GM18499 (cell line): ENCODE data around the gene NGEF.

Experiments used
- ATAC-seq: cut with Tn5 transposase; IDR thresholded peaks from one replicate; pipeline ENCODE4 v1.9.1; 2021; ENCODE audit warnings: moderate number of reproducible peaks; ENCODE audit not compliant: insufficient read depth, unreplicated experiment

NGEF gene

GRCh38 chr2:232973796-232974195 lies 39.3 kb downstream of the NGEF start:
- ATAC-seq, result no peak

DNA sequence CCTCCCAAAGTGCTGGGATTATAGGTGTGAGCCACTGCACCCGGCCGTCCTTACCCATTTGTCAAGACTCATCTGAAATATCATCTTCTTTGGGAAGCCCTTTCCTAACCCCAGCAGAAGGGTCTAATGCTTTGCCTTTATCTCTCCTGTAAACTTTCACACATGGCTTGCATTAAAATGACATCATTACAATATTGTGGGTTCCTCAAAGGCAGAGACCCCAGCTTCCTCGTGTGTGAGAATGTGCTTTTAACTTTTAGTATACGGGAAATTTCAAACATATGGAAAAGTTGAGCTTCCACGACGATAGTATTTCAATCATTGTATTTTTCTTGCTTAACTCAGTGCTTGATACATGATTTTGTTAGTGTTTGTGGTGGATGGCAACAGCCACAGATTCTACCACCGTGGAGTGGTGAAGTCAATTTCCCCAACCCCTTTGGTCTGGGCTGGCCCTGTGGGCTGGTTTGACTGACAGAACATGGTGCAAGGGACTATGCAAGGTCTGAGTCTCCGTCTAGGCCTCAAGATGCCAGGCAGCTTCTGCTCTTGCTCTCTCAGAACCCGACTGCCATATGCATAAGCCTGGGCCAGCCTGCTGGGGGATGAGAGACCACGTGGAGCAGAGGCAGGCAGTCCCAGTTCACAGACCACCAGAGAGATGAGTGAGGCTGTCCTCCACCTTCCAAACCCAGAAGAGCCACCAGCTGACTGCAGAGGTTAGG lies 39.9 kb downstream of the NGEF start:
- ATAC-seq, result no peak

GRCh38 chr2:232971744-232972143 lies 41.3 kb downstream of the NGEF start:
- ATAC-seq, result no peak

- no peak for ATAC-seq
Observed at GRCh38 chr2:232970051-232970450, 43.0 kb downstream of the NGEF start.

DNA sequence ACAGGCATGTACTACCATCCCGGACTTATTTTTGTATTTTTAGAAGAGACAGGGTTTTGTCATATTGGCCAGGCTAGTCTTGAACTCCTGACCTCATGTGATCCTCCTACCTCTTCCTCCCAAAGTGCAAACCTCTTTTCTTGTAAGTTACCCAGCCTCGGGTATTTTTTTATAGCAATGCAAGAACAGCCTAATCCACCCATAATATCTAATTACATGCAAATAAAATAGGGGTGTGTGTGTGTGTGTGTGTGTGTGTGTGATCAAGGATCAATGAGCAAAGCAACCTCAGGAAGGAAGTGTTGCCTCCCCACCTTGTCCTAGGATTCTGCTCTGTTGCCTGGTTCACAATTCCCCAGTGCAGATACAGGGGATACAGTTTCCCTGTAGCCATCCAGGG lies 45.6 kb downstream of the NGEF start:
- ATAC-seq, result no peak

DNA sequence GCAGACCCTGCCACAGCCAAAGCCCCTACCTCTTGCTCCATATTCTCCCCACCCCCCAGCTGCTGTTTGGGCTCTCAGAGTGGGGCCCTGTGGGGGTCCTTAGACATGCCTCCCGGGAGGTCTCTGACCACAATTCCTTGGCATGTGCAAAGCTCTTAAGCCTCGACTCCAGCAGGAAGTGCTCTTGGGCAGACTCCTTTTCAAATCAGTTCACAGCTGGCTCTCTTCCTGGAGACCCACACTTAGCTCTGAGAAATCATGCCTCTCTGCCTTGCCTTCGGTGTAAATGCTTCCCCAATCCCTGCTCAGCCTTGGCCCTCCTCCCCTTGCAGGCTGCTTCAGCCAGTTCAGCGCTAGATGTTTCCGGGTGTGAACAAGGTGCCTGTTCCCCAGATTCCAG lies 46.9 kb downstream of the NGEF start:
- no peak for ATAC-seq

- ATAC-seq, result no peak
Observed at GRCh38 chr2:232963913-232964312, 49.1 kb downstream of the NGEF start.

DNA sequence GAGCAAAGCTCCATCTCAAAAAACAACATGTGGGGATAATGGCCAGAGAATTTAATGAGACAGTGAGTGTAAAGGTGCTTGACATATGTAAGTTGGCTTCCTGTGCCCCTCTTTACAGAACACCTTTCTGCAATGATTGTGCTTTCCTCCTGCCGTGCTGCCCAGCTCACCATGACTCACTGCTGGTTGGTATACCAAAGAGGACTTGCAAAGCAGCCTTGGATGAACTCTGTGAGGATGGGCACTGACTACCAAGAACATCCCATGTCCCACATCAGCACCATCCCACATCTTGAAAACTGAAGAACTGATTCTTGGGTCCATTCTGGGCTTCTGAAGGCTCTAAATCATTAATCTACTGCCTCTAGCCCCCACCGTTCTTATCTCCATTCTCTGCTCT lies 52.2 kb downstream of the NGEF start:
- ATAC-seq, result no peak

- no peak for ATAC-seq
Observed at GRCh38 chr2:232959139-232959538, 53.9 kb downstream of the NGEF start.

DNA sequence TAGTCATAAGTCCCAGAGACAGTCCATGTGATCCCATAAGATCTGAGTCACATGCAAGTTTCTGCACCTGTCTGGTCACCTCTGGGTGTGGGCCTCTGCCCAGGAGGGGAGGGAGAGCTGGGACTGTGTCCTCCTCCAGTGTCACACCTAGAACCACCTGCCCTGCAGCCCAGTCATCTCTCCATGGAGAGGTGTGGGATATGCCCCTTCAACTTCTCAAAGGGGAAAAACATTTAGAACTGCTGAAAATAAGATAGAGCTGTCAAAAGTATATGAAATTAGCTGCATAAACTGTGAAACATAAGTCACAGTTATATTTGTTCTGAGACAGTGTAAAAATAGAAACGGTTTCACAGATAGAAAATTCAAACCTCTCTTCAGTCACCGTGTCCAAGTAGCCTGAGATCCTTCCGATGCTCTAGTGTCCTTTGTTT lies 55.4 kb downstream of the NGEF start:
- no peak for ATAC-seq

DNA sequence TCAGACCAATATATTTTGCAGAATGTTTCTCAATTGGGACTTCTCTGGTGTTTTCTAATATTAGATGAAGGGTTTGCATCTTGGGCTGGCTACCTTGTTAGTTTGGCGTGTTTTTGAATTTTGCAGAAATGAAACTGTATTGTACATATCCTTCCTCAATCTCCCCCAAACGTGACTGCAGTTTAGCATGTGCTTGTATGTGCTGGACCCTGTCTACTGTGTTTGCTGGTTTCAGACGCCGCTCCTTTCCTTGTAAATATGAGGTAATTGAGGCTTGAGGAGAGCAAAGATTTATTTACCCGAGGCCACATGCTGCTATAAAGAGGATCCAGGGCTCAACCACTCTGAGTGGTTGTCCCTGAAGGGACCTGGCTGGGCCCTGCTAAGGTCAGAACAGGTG lies 57.2 kb downstream of the NGEF start:
- no peak for ATAC-seq

DNA sequence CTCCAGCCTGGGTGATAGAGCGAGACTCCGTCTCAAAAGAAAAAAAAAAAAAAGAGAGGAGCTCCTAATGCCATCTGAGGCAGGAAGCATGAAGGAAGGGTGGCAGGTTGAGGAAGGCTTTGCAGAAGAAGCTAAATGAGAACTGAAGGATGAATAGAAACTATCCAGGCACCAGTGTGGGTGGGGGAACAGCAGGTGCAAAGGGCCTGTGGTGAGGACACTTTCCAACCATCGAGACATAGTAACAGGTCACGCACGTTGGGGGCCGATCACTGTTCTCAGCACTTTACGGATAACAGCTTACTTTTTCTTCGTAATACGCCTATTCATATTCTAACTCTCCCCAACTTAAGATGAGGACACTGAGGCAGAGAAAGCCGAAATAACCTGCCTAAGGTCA lies 58.4 kb downstream of the NGEF start:
- ATAC-seq, result no peak

DNA sequence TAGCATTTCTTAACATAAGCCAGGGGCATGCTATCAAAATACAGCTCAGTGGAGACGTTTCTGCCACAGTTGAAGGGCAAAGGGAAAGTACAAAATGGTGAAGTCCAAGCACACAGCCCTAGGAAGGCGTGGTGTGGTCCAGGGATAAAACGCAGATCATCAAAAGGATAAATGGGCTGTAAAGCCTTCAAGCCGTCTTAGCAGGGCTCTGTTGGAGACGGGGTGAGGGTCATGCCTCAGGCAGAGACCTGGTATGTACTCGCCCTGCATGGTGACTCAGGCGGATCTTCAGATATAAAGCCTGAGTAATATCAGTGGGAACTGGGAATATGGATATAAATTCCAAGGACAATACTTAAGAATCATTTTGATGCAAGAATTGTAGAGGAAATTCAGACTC lies 61.2 kb downstream of the NGEF start:
- no peak for ATAC-seq

- ATAC-seq, result no peak
Observed at GRCh38 chr2:232951181-232951580, 61.9 kb downstream of the NGEF start.

- ATAC-seq, result no peak
Observed at GRCh38 chr2:232950751-232951150, 62.3 kb downstream of the NGEF start.

DNA sequence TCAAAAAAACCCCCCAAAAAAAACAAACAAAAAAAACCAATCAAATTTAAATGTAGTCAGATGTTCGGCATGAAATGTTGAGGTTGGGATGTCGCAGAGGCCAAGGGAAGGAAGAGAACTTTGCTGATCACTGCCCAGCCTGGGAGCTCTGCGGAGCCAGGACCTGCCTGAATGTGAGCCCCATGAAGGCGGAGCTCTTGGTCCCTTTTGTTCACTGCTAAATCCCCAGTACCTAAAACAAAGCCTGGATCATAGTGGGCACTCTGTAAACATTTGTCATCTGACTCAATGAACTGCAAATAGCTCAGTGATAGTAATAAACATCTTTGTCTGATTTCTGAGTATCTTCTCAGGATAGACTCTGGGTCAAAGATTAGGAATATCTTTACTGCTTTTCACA lies 64.0 kb downstream of the NGEF start:
- ATAC-seq, result no peak

- no peak for ATAC-seq
Observed at GRCh38 chr2:232942831-232943230, 70.2 kb downstream of the NGEF start.

DNA sequence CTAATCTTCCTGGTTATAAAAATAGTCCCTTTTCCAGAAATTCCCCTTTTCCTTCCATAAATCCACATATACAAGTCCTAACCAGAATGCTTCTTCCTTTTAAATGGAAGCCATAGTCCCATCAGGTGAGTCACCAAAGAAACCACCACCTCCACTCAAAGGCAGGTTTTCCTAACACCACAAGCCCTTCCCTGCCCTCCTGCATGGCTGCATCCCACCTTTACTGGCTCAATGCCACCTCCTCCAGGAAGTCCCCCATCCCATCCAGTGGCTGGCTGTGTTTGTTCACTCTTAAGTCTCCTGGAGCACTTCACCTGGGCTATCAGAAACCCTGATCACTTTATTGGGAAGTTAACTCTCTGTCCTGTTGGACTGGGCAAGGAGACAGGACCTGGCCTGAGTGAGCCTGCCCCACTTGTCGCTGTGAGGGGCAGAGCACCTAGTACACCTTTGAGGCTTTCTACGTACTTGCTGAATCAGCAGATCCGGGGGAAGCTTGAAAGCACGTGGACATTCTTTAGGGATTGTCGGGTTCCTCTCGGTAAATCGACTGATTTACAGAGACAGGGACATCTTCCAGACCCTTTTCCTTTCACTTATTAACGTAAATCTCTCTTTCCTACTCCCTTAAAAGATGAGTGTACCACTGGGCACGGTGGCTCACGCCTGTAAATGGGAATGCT lies 71.0 kb downstream of the NGEF start:
- ATAC-seq, result no peak

- no peak for ATAC-seq
Observed at GRCh38 chr2:232941400-232941799, 71.7 kb downstream of the NGEF start.

DNA sequence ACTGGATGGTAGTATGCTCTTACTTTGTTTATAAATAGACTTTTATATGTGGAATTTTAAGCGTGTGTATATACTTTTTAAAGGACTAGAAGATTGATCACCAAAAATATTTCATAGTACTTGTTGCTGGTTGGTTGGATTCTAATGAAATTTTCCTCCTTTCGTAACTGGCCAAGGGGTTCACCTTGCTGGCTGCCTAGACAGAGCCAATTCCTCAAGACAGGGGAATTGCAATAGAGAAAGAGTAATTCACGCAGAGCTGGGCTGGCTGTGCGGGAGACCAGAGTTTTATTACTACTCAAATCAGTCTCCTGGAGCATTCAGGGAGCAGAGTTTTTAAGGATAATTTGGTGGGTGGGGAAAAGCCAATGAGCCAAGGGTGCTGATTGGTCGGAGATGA lies 72.3 kb downstream of the NGEF start:
- ATAC-seq, result no peak

- ATAC-seq, result no peak
Observed at GRCh38 chr2:232937278-232937906, 75.7 kb downstream of the NGEF start.

DNA sequence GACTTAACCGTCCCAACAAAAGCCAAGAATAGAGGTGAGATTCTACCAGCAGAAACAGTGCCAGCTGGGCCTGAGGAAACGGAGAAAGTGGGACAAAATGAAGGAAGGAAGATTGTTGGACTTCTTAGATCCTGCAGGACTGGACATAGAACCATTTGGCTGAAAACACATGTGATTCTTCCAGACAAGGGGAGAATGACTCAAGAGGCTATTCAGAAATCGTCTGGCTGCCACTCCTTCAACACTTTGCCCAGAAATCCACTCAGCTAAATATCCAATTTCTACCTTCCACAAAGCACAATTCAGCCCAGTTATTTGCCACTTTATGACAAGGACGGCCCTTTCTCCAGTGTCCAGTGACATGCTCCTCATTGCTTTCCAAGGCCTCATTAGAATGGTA lies 81.4 kb downstream of the NGEF start:
- no peak for ATAC-seq
